Endothelial cell of umbilical vein (primary cell): ENCODE data around the gene LYRM7. TPM values are rescaled to one million over a fixed set of nuclear protein-coding genes. Genes with fewer than 3 reads are reported as not detected.

Experiments used
- BruUV-seq: library from RNA; stranded (reverse); fragments of 400-500 nt; replicated peaks from 2 replicates; lab custom pipeline; 2021; lab: Mats Ljungman, UMichigan
- CTCF ChIA-PET: fragments of 300-600, 350-600 bp; sonication (Branson Sonifier 250); formaldehyde crosslinking; loops from one replicate; lab custom pipeline; 2021; ENCODE audit warnings: antibody characterized with exemption, inconsistent platforms; lab: Charles Lee
- POLR2A ChIA-PET: fragments of 300-600, 350-600 bp; sonication (Branson Sonifier 250); formaldehyde crosslinking; loops from one replicate; lab custom pipeline; 2021; ENCODE audit warnings: antibody characterized with exemption, inconsistent platforms; lab: Charles Lee
- DNase-seq: peaks from one replicate; pipeline ENCODE4 v3.0.0-alpha.2; 2011; ENCODE audit warnings: low read depth, low spot score
- FAIRE-seq: peaks from 2 replicates; lab custom pipeline; 2011; peaks lifted over from hg19 to GRCh38; lab: Jason Lieb, UNC
- H2AFZ ChIP-seq: 2 replicates; pipeline ENCODE4 v1.6.0; 2012; ENCODE audit warnings: low read depth, low read length, control low read depth, inconsistent platforms
- H3K27ac ChIP-seq: 2 replicates; pipeline ENCODE4 v1.5.1; 2011; ENCODE audit warnings: low read depth, mild to moderate bottlenecking, control low read depth, low read length, moderate library complexity; ENCODE audit not compliant: insufficient read depth
- H3K27me3 ChIP-seq, 2 experiments: 2 replicates each; pipeline versions ENCODE4 v1.6.0 to v1.6.1; 2011; ENCODE audit warnings: low read length in 2 of 2, mixed read lengths in 1 of 2; ENCODE audit not compliant: control insufficient read depth in 2 of 2, insufficient read depth in 2 of 2
- H3K36me3 ChIP-seq, 2 experiments: 2 replicates in 1 of 2; 3 replicates in 1 of 2; pipeline ENCODE4 v1.5.1; 2011; ENCODE audit warnings: low read length in 2 of 2, mild to moderate bottlenecking in 1 of 2, moderate library complexity in 1 of 2; ENCODE audit not compliant: control insufficient read depth in 2 of 2, insufficient read depth in 2 of 2; ENCODE audit errors: extremely low read depth in 1 of 2
- H3K4me1 ChIP-seq: 3 replicates; pipeline ENCODE4 v1.5.1; 2011; ENCODE audit warnings: mild to moderate bottlenecking, low read length; ENCODE audit not compliant: control insufficient read depth, insufficient read depth; ENCODE audit errors: extremely low read depth
- H3K4me2 ChIP-seq: 2 replicates; pipeline ENCODE4 v1.6.1; 2011; ENCODE audit warnings: low read length, control low read depth, mixed read lengths; ENCODE audit not compliant: insufficient read depth
- H3K4me3 ChIP-seq, 3 experiments: fragments of 200-600 bp in 1 of 3; sonication (generic), shearing (Covaris generic) in 1 of 3; replicated peaks in 1 of 3; 2 replicates each; pipeline ENCODE4 v1.5.1; 2011 to 2016; ENCODE audit warnings: control low read depth in 3 of 3, low read length in 3 of 3, mild to moderate bottlenecking in 2 of 3, inconsistent platforms in 1 of 3, low read depth in 1 of 3, moderate library complexity in 1 of 3; ENCODE audit not compliant: insufficient read depth in 1 of 3
- H3K79me2 ChIP-seq: 2 replicates; pipeline ENCODE4 v1.6.0; 2012; ENCODE audit warnings: low read length, inconsistent platforms; ENCODE audit not compliant: control insufficient read depth, insufficient read depth
- H3K9ac ChIP-seq: replicated peaks from 2 replicates; pipeline ENCODE3; 2011; ENCODE audit warnings: low read length, control low read depth; ENCODE audit not compliant: insufficient read depth; ENCODE audit errors: extremely low read depth
- H3K9me1 ChIP-seq: replicated peaks from 3 replicates; pipeline ENCODE4 v1.6.0; 2011; ENCODE audit warnings: mild to moderate bottlenecking, low read length; ENCODE audit not compliant: control insufficient read depth, insufficient read depth; ENCODE audit errors: extremely low read depth
- H3K9me3 ChIP-seq: replicated peaks from 2 replicates; pipeline ENCODE4 v1.5.1; 2012; ENCODE audit warnings: low read length, inconsistent platforms; ENCODE audit not compliant: control insufficient read depth, insufficient read depth
- H4K20me1 ChIP-seq: replicated peaks from 2 replicates; pipeline ENCODE3; 2011; ENCODE audit warnings: mild to moderate bottlenecking, low read length; ENCODE audit not compliant: control insufficient read depth, insufficient read depth; ENCODE audit errors: extremely low read depth
- CTCF ChIP-seq, 2 donors: IDR thresholded peaks; 1 replicate in 1 of 2; 2 replicates in 1 of 2; pipeline ENCODE4 v1.5.1; 2011; ENCODE audit warnings: low read length in 2 of 2, mild to moderate bottlenecking in 2 of 2, moderate library complexity in 2 of 2, control low read depth in 1 of 2, inconsistent platforms in 1 of 2, low read depth in 1 of 2; ENCODE audit not compliant: insufficient read depth in 1 of 2; ENCODE audit errors: extremely low read depth in 1 of 2
- EZH2 ChIP-seq: IDR thresholded peaks from 2 replicates; pipeline ENCODE4 v1.6.1; 2012; ENCODE audit warnings: borderline replicate concordance, low read depth, mild to moderate bottlenecking, moderate library complexity, low read length, inconsistent platforms; ENCODE audit not compliant: severe bottlenecking
- FOS ChIP-seq: IDR thresholded peaks from 2 replicates; pipeline ENCODE4 v1.6.1; 2011; ENCODE audit warnings: mild to moderate bottlenecking, low read length, moderate library complexity, borderline replicate concordance; ENCODE audit not compliant: insufficient read depth
- GATA2 ChIP-seq: IDR thresholded peaks from 2 replicates; pipeline ENCODE4 v1.7.0; 2011; ENCODE audit warnings: low read depth, mild to moderate bottlenecking, moderate library complexity, mixed read lengths, low read length; ENCODE audit not compliant: insufficient read length, insufficient read depth
- JUN ChIP-seq: IDR thresholded peaks from 2 replicates; pipeline ENCODE4 v1.6.1; 2011; ENCODE audit warnings: borderline replicate concordance, low read depth; ENCODE audit not compliant: insufficient read length, insufficient read depth
- MAX ChIP-seq: IDR thresholded peaks from 2 replicates; pipeline ENCODE4 v1.6.1; 2011; ENCODE audit not compliant: insufficient read depth, insufficient read length
- MYC ChIP-seq: IDR thresholded peaks from one replicate; pipeline ENCODE4 v1.6.1; 2011; ENCODE audit warnings: mild to moderate bottlenecking, low read depth, low read length
- POLR2A ChIP-seq: IDR thresholded peaks from 2 replicates; pipeline ENCODE4 v1.6.1; 2012; ENCODE audit warnings: low read depth, mild to moderate bottlenecking, control low read depth, low read length
- POLR2AphosphoS5 ChIP-seq: IDR thresholded peaks from 2 replicates; pipeline ENCODE4 v1.6.1; 2012; ENCODE audit warnings: low read depth, mild to moderate bottlenecking, control low read depth, low read length, moderate library complexity; ENCODE audit not compliant: insufficient read depth
- dilution Hi-C: fragments of 300-500 bp; cut with MboI; formaldehyde crosslinking; loops from one replicate; pipeline ENCODE4 v1.15.0; 2019; ENCODE audit warnings: low sequenced_read_pairs; ENCODE audit not compliant: extremely low pct_ligation_motif_present
- intact Hi-C: fragments of 100-400 bp; cut with micrococcal nuclease; formaldehyde crosslinking; loops from one replicate; pipeline ENCODE4 v1.10.0; 2022
- polyA plus RNA-seq, 4 experiments: library from polyadenylated mRNA; depleted of rRNA in 3 of 4; stranded (reverse) in 3 of 4; unstranded in 1 of 4; fragments of >200 nt; gene quantifications; 2 replicates each; pipeline versions ENCODE4 v1.2.1 to v1.2.3, GENCODE V29; 2011 to 2012; ENCODE audit warnings: missing spikeins in 1 of 4
- total RNA-seq: library from RNA; stranded (reverse); gene quantifications from 2 replicates; pipeline ENCODE4 v1.2.3, GENCODE V29; 2021

The LYRM7 gene
- total and polyA plus RNA-seq, 2 donors (not counting 3 experiments of a cell fraction or from before 2014, with no cell fraction given) = 0.88 to 7.5 TPM

- H3K9ac ChIP-seq = no peak overlapping the region
- DNase-seq = peak; percentile 26
- H3K79me2 ChIP-seq = no peaks in the 10 kb centered on the region
- H3K9me1 ChIP-seq = no peaks in the 10 kb centered on the region
- intact Hi-C loops (no loop called here), dilution Hi-C loops (no loop called here)
- POLR2A ChIA-PET = interaction anchor here (0.7 kb wide), 1 partner anchor 1487 kb away, joined by 3 read pairs; no protein-coding TSS in a partner anchor
- H3K4me2 ChIP-seq = peak overlapping the region; percentile 2
- no TSS peak for BruUV-seq
- no peak overlapping the region for H3K4me3 ChIP-seq
- peaks cover 6% of the 10 kb centered on the region for H3K4me1 ChIP-seq
- TF ChIP-seq FOS = peak; percentile 76
- TF ChIP-seq EZH2 = no peak
- no peak for FAIRE-seq
- CTCF ChIA-PET = no interaction called here
- H3K27ac ChIP-seq = no peak overlapping the region
- H3K36me3 ChIP-seq = no peaks in the 10 kb centered on the region
- no peaks in the 10 kb centered on the region for H4K20me1 ChIP-seq
- H2AFZ ChIP-seq = no peak overlapping the region
- H3K9me3 ChIP-seq = no peaks in the 10 kb centered on the region
- no peaks in the 10 kb centered on the region for H3K27me3 ChIP-seq
These were observed 72.0 kb downstream of the LYRM7 start for GRCh38 chr5:131242728-131243255.

- intact Hi-C loops = no loop called here
- dilution Hi-C loops = no loop called here
These were observed 74.6 kb downstream of the LYRM7 start for GRCh38 chr5:131245312-131245711.

More at GRCh38 chr5:131245312-131245711, 74.6 kb downstream of the LYRM7 start:
- DNase-seq = no peak
- BruUV-seq = no TSS peak
- Histone ChIP-seq H2AFZ (no peak overlapping the region), H3K27me3 (no peaks in the 10 kb centered on the region), H3K4me2 (no peak overlapping the region), H3K79me2 (no peaks in the 10 kb centered on the region), H3K9ac (no peak overlapping the region), H3K9me1 (no peaks in the 10 kb centered on the region), H3K4me3 (no peak overlapping the region), H4K20me1 (no peaks in the 10 kb centered on the region), H3K36me3 (no peaks in the 10 kb centered on the region), H3K4me1 (peaks cover 6% of the 10 kb centered on the region), H3K9me3 (no peaks in the 10 kb centered on the region), H3K27ac (no peak overlapping the region)
- TF ChIP-seq JUN = no peak
- TF ChIP-seq POLR2A = no peak
- no peak for TF ChIP-seq MAX
- no peak for TF ChIP-seq FOS
- TF ChIP-seq MYC = no peak
- TF ChIP-seq CTCF (IDR thresholded peaks at IDR 0.05; ENCODE audit: extremely low read depth in 1 of 2, insufficient read depth in 1 of 2, low read depth in 1 of 2, low read length in 2 of 2) = no peak
- no peak for TF ChIP-seq EZH2
- TF ChIP-seq POLR2AphosphoS5 = no peak
- TF ChIP-seq GATA2 = no peak
- POLR2A ChIA-PET = no interaction called here
- CTCF ChIA-PET = interaction anchor here (0.9 kb wide), 1 partner anchor 9 kb away, joined by 3 read pairs; no protein-coding TSS in a partner anchor
- FAIRE-seq = no peak
